Esophagus squamous epithelium (tissue), 5 donors: ENCODE results near the gene TBC1D8B. TPM values are rescaled to one million over a fixed set of nuclear protein-coding genes. Genes with fewer than 3 reads are reported as not detected.
"Not testable (repeated sequence)": the region's sequence is repeated elsewhere in the genome, so short reads cannot be mapped to it uniquely, and the experiment has no call there.

ENCODE experiments used
- DNase-seq: peaks from one replicate; lab custom pipeline; 2025; lab: John Stamatoyannopoulos, UW
- H3K27ac ChIP-seq, 4 donors: fragments of 200-600 bp; sonication (generic); one replicate each; pipeline ENCODE4 v1.5.1; 2016 to 2019; ENCODE audit warnings: mild to moderate bottlenecking in 1 of 4
- H3K27me3 ChIP-seq, 4 donors: fragments of 200-600 bp; sonication (generic); 1 replicate in 3 of 4; 2 replicates in 1 of 4; pipeline versions ENCODE4 v1.5.1 to v1.6.0; 2017 to 2021; ENCODE audit warnings: antibody characterized with exemption in 1 of 4
- H3K36me3 ChIP-seq, 3 donors: fragments of 200-600 bp; sonication (generic); one replicate each; pipeline ENCODE4 v1.5.1; 2016 to 2019
- H3K4me1 ChIP-seq, 3 donors: fragments of 200-600 bp; sonication (generic); one replicate each; pipeline ENCODE4 v1.5.1; 2017 to 2019
- H3K4me3 ChIP-seq, 4 donors: fragments of 200-600 bp; sonication (generic); 1 replicate in 3 of 4; 2 replicates in 1 of 4; pipeline ENCODE4 v1.5.1; 2016 to 2019; ENCODE audit warnings: mild to moderate bottlenecking in 2 of 4, moderate library complexity in 1 of 4
- H3K9me3 ChIP-seq, 3 donors: fragments of 200-600 bp; sonication (generic); one replicate each; pipeline ENCODE4 v1.5.1; 2016 to 2019
- POLR2A ChIP-seq, 4 donors: fragments of 450-650 bp; IDR thresholded peaks; one replicate each; pipeline ENCODE4 v1.6.1; 2017; ENCODE audit warnings: antibody characterized with exemption in 4 of 4, mild to moderate bottlenecking in 4 of 4, moderate library complexity in 3 of 4
- WGBS, 2 donors: methylation state at CpG; one replicate each; pipeline ENCODE4 v1.1.5; 2018; 5-methylcytosine and 5-hydroxymethylcytosine counted together
- intact Hi-C: fragments of 100-400 bp; cut with DNase I; formaldehyde crosslinking; loops from one replicate; pipeline ENCODE4 v1.15.0; 2022
- total RNA-seq, 4 donors: library from RNA; depleted of rRNA; stranded (reverse); fragments of >200 nt; gene quantifications; one replicate each; pipeline ENCODE4 v1.1.0, GENCODE V29; 2016
- TF ChIP-seq, protein P1 (sequence below), 6 experiments: fragments of 450-650 bp in 4 of 6; fragments of 200-600 bp in 2 of 6; sonication (generic) in 2 of 6; IDR thresholded peaks; one replicate each; pipeline ENCODE4 v1.5.1; 2016 to 2019; ENCODE audit warnings: antibody characterized with exemption in 6 of 6, mild to moderate bottlenecking in 4 of 6, moderate library complexity in 4 of 6
- donor health status: DM: yes; HTN: yes; CAD: no.

Gene TBC1D8B
- total RNA-seq, 4 donors from 2014 or later = 2.3 to 3.9 (median 3.4) TPM

DNA sequence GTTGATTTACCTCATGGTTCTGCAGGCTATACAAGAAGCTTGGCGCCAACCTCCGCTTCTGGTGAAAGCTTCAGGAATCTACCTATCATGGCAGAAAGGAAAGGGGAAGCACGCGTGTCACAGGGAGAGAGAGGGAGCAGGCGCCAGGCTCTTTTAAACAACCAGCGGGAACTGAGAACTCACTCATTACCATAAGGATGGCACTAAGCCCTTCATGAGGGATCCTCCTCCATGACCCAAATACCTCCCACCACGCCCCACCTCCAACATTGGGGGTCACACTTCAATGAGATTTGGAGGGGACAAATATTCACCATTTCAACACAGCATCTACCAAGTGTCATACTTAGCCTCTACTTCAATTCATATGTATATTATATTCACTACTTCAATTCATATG is 18.8 kb upstream of the TBC1D8B start:
- DNase-seq = no peak
- Histone ChIP-seq H3K9me3 (no peaks in the 10 kb centered on the region), H3K27me3 (peaks cover 0 to 5% (median 0%) of the 10 kb centered on the region in 4 donors), H3K27ac (no peak overlapping the region), H3K4me3 (no peak overlapping the region), H3K4me1 (peaks cover 0 to 16% (median 0%) of the 10 kb centered on the region in 3 donors), H3K36me3 (no peaks in the 10 kb centered on the region)
- intact Hi-C loops = no loop called here
- 50 to 61% methylated on average over 6 to 7 of the region's 7 CpGs for WGBS, 2 donors
- no peak for TF ChIP-seq POLR2A (IDR thresholded peaks at IDR 0.05)
- TF ChIP-seq, protein P1, sequence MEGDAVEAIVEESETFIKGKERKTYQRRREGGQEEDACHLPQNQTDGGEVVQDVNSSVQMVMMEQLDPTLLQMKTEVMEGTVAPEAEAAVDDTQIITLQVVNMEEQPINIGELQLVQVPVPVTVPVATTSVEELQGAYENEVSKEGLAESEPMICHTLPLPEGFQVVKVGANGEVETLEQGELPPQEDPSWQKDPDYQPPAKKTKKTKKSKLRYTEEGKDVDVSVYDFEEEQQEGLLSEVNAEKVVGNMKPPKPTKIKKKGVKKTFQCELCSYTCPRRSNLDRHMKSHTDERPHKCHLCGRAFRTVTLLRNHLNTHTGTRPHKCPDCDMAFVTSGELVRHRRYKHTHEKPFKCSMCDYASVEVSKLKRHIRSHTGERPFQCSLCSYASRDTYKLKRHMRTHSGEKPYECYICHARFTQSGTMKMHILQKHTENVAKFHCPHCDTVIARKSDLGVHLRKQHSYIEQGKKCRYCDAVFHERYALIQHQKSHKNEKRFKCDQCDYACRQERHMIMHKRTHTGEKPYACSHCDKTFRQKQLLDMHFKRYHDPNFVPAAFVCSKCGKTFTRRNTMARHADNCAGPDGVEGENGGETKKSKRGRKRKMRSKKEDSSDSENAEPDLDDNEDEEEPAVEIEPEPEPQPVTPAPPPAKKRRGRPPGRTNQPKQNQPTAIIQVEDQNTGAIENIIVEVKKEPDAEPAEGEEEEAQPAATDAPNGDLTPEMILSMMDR (IDR thresholded peaks at IDR 0.05) = no peak

DNA sequence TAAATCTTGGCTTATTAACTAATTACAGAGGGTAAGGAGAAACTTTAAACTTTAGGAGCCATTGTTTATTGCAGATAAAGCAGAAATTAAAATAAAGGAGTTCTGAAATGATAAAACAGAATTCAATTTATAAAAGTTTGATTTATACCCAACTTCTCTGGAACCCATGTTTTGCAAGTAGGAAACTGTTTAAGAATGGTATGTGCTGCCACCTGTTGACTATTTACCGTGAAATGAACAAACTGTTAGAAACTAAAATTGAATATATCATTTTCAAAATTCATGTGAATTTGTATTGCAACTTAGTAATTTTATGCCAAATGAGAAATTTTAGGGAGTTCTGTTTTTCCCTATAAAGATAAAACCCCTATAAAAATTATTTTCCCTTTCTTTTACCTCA is 11.0 kb upstream of the TBC1D8B start:
- Histone ChIP-seq H3K4me1 (no peaks in the 10 kb centered on the region), H3K27ac (no peak overlapping the region), H3K4me3 (no peak overlapping the region), H3K36me3 (no peaks in the 10 kb centered on the region), H3K27me3 (no peaks in the 10 kb centered on the region), H3K9me3 (no peaks in the 10 kb centered on the region)
- DNase-seq = no peak
- 0% methylated on average over 1 of the region's 1 CpG for WGBS, 2 donors
- TF ChIP-seq POLR2A (IDR thresholded peaks at IDR 0.05) = no peak
- TF ChIP-seq, protein P1 (IDR thresholded peaks at IDR 0.05) = peak in 3 of 6 experiments; percentile 11 to 43 (median 27)
- intact Hi-C loops = loop anchor here (10.0 kb wide), 1 partner anchor 307 kb away; no protein-coding TSS in a partner anchor

DNA sequence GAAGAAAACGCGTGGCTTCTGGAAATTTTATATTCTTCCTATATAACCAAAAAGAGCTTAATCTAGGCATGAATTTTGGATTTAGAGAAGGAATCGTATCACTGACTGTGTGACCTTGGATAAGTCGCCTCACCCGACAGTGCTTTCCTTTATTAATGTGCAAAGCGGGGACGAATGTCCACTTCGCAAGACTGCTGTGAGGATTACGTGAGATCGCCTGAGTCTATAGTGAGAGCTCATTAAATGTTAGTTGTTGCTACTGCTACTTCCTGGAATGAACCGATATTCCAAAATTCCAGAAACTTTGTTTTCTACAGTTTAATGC is 448 bp upstream of the TBC1D8B start:
- H3K4me1 ChIP-seq = no peaks in the 10 kb centered on the region
- H3K27me3 ChIP-seq = peaks cover 0 to 3% (median 0%) of the 10 kb centered on the region in 4 donors
- WGBS, 2 donors = 6 to 41% methylated on average over 11 of the region's 11 CpGs
- no peaks in the 10 kb centered on the region for H3K36me3 ChIP-seq
- H3K27ac ChIP-seq = peak overlapping the region in 3 of 4 donors; percentile 30 to 69 (median 64)
- intact Hi-C loops = no loop called here
- TF ChIP-seq, protein P1 (IDR thresholded peaks at IDR 0.05) = no peak
- TF ChIP-seq POLR2A (IDR thresholded peaks at IDR 0.05) = no peak
- H3K9me3 ChIP-seq = no peaks in the 10 kb centered on the region
- DNase-seq = no peak
- peak overlapping the region; percentile 39 to 67 (median 58) for H3K4me3 ChIP-seq

DNA sequence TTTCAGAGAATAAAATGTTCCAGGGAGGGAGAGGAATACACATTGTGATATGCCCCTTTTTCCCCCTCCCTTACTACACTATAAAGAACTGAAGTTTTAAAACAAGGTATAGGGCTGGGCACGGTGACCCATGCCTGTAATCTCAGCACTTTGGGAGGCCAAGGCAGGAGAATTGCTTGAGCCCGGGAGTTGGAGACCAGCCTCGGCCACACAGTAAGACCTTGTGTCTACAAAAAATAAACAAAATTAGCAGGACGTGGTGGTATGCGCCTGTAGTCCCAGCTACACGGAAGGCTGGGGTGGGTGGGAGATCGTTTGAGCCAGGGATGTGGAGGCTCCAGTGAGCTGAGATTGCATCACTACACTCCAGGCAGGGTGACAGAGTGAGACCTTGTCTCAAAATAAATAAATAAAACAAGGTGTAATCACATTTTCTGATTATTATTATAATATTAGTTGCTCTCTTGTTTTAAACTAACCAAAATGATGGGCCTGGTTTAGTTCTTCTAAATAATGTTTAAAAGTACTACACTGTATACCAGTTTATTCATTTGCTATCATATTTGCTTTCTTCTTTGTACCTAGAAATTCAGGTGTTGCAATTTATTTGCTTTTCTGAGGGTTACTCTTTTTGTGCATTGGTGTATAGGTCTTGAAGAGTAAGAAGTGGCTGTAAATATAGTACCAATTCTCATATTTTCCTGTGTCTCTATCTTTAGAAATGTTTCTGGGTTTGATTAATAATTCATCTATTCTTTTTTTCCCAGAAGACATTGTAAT is 8.8 kb downstream of the TBC1D8B start:
- H3K9me3 ChIP-seq = no peaks in the 10 kb centered on the region
- intact Hi-C loops = no loop called here
- H3K27me3 ChIP-seq = no peaks in the 10 kb centered on the region
- H3K36me3 ChIP-seq = no peaks in the 10 kb centered on the region
- no peak for DNase-seq
- 69% methylated on average over 7 of the region's 7 CpGs; no CpG with 5 or more reads in 1 of the 2 donors for WGBS, 2 donors
- no peaks in the 10 kb centered on the region for H3K4me1 ChIP-seq
- no peak overlapping the region for H3K27ac ChIP-seq
- no peak overlapping the region for H3K4me3 ChIP-seq
- TF ChIP-seq, protein P1 (IDR thresholded peaks at IDR 0.05) = no peak
- no peak for TF ChIP-seq POLR2A (IDR thresholded peaks at IDR 0.05)

DNA sequence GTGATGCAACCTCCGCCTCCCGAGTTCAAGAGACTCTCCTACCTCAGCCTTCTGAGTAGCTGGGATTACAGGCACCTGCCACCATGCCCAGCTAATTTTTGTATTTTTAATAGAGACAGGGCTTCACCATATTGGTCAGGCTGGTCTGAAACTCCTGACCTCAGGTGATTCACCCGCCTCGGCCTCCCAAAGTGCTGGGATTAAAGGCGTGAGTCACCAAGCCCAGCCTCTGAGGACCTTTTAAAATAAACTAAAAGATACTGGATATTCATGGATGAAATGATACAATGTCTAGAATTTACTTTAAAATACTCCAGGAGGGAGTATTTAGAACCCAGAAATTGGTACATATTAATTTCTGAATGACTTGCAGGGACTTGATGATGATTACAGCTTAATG is 10.5 kb downstream of the TBC1D8B start:
- H3K36me3 ChIP-seq, H3K4me3 ChIP-seq, H3K27me3 ChIP-seq, H3K9me3 ChIP-seq, H3K4me1 ChIP-seq, H3K27ac ChIP-seq, DNase-seq, intact Hi-C loops: not testable (repeated sequence)
- whole genome bisulfite sequencing, 2 donors = 68 to 100% methylated on average over 2 to 5 of the region's 5 CpGs

DNA sequence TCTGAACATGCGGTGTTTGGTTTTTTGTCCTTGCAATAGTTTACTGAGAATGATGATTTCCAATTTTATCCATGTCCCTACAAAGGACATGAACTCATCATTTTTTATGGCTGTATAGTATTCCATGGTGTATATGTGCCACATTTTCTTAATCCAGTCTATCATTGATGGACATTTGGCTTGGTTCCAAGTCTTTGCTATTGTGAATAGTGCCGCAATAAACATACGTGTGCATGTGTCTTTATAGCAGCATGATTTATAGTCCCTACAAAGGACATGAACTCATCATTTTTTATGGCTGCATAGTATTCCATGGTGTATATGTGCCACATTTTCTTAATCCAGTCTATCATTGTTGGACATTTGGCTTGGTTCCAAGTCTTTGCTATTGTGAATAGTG is 11.6 kb downstream of the TBC1D8B start:
- 96 to 100% methylated on average over 2 to 3 of the region's 3 CpGs for WGBS, 2 donors
- H3K36me3 ChIP-seq, H3K27ac ChIP-seq, H3K4me1 ChIP-seq, intact Hi-C loops, DNase-seq, H3K9me3 ChIP-seq, H3K4me3 ChIP-seq, H3K27me3 ChIP-seq: not testable (repeated sequence)
